Fibroblast of lung (primary cell): ENCODE measurements around the gene HAUS8.

ENCODE experiments used
- CTCF ChIP-seq, 2 donors: IDR thresholded peaks in 1 of 2; conservative IDR thresholded peaks in 1 of 2; 1 replicate in 1 of 2; 2 replicates in 1 of 2; pipeline ENCODE4 v1.5.1; 2011 to 2012; ENCODE audit warnings: low read length in 2 of 2, control low read depth in 1 of 2, inconsistent platforms in 1 of 2, low read depth in 1 of 2, mild to moderate bottlenecking in 1 of 2
- EZH2 ChIP-seq: IDR thresholded peaks from 2 replicates; pipeline ENCODE4 v1.5.1; 2012; ENCODE audit warnings: low read length, control low read depth, mild to moderate bottlenecking; ENCODE audit errors: missing control alignments

- TF ChIP-seq EZH2 (no peak), CTCF (conservative IDR thresholded peaks at IDR 0.05 in 1 of 2, IDR thresholded peaks at IDR 0.05 in 1 of 2; ENCODE audit: low read depth in 1 of 2, low read length in 2 of 2) (no peak)
These were observed 6.7 kb upstream of the HAUS8 start for GRCh38 chr19:17081672-17082630.
